H1 (cell line): ENCODE results near the gene TAS1R3. TPM values are rescaled to one million over a fixed set of nuclear protein-coding genes. Genes with fewer than 3 reads are reported as not detected.

Experiments used
- CTCF ChIA-PET: fragments of 300-600 bp; sonication (Branson Sonifier 250); formaldehyde crosslinking; loops from one replicate; lab custom pipeline; 2021; ENCODE audit not compliant: partially characterized antibody; lab: Charles Lee
- POLR2A ChIA-PET: fragments of 300-600 bp; sonication (Branson Sonifier 250); formaldehyde crosslinking; loops from one replicate; lab custom pipeline; 2021; ENCODE audit warnings: inconsistent platforms; ENCODE audit not compliant: partially characterized antibody; lab: Charles Lee
- DNase-seq, 2 experiments: peaks; one replicate each; pipeline versions ENCODE4 v3.0.0 to v3.0.0-alpha.2; 2010 to 2022; ENCODE audit warnings: low spot score in 2 of 2, low read depth in 1 of 2, mixed read lengths in 1 of 2
- FAIRE-seq: peaks from 2 replicates; lab custom pipeline; 2011; peaks lifted over from hg19 to GRCh38; lab: Jason Lieb, UNC
- H2AFZ ChIP-seq: 2 replicates; pipeline ENCODE4 v1.8.1; 2012; ENCODE audit warnings: low read length, inconsistent platforms
- H2AK5ac ChIP-seq: 2 replicates; pipeline ENCODE4 v1.6.1; 2013; ENCODE audit warnings: low read depth, low read length
- H2BK120ac ChIP-seq: replicated peaks from 2 replicates; pipeline ENCODE3; 2013; ENCODE audit warnings: low read depth, low read length, inconsistent platforms
- H2BK12ac ChIP-seq: 2 replicates; pipeline ENCODE4 v1.6.1; 2013; ENCODE audit warnings: low read depth, low read length
- H2BK15ac ChIP-seq: 2 replicates; pipeline ENCODE4 v1.6.1; 2013; ENCODE audit warnings: low read length
- H2BK20ac ChIP-seq: 2 replicates; pipeline ENCODE4 v1.6.1; 2013; ENCODE audit warnings: low read length
- H2BK5ac ChIP-seq: 2 replicates; pipeline ENCODE4 v1.6.1; 2013; ENCODE audit warnings: low read depth, low read length
- H3K14ac ChIP-seq: 2 replicates; pipeline ENCODE4 v1.6.1; 2013; ENCODE audit warnings: inconsistent platforms; ENCODE audit not compliant: insufficient read length
- H3K18ac ChIP-seq: 2 replicates; pipeline ENCODE4 v1.6.1; 2013; ENCODE audit warnings: low read length; ENCODE audit errors: extremely low read depth
- H3K23ac ChIP-seq: 2 replicates; pipeline ENCODE4 v1.6.1; 2013; ENCODE audit warnings: inconsistent platforms; ENCODE audit not compliant: insufficient read length
- H3K23me2 ChIP-seq: 2 replicates; pipeline ENCODE4 v1.6.1; 2013; ENCODE audit warnings: low read depth, low read length
- H3K27ac ChIP-seq: 2 replicates; pipeline ENCODE4 v1.6.1; 2011; ENCODE audit warnings: low read depth, low read length, inconsistent platforms
- H3K27me3 ChIP-seq, 4 experiments: replicated peaks in 1 of 4; 1 replicate in 1 of 4; 2 replicates in 3 of 4; pipeline versions ENCODE4 v1.6.1 to v1.8.1; 2011 to 2013; ENCODE audit warnings: low read length in 3 of 4, mild to moderate bottlenecking in 3 of 4, inconsistent platforms in 2 of 4, mixed read lengths in 2 of 4, moderate library complexity in 1 of 4; ENCODE audit not compliant: control insufficient read depth in 3 of 4, insufficient read depth in 3 of 4; ENCODE audit errors: extremely low read depth in 1 of 4
- H3K36me3 ChIP-seq, 4 experiments: 2 replicates each; pipeline versions ENCODE4 v1.6.1 to v1.8.1; 2011 to 2013; ENCODE audit warnings: mild to moderate bottlenecking in 4 of 4, low read length in 3 of 4, moderate library complexity in 2 of 4, control low read depth in 1 of 4, inconsistent platforms in 1 of 4; ENCODE audit not compliant: insufficient read depth in 4 of 4, control insufficient read depth in 2 of 4
- H3K4ac ChIP-seq: replicated peaks from 2 replicates; pipeline ENCODE3; 2013; ENCODE audit warnings: low read length, low read depth, mixed read lengths, inconsistent platforms; ENCODE audit not compliant: insufficient read length
- H3K4me1 ChIP-seq, 4 experiments: replicated peaks in 1 of 4; 1 replicate in 1 of 4; 2 replicates in 3 of 4; pipeline versions ENCODE4 v1.6.1 to v1.8.1; 2011 to 2013; ENCODE audit warnings: low read length in 3 of 4, inconsistent platforms in 2 of 4, mixed read lengths in 1 of 4; ENCODE audit not compliant: insufficient read depth in 4 of 4, control insufficient read depth in 3 of 4
- H3K4me2 ChIP-seq, 2 experiments: 2 replicates each; pipeline versions ENCODE4 v1.6.1 to v1.8.1; 2011 to 2013; ENCODE audit warnings: low read depth in 2 of 2, low read length in 2 of 2, control low read depth in 1 of 2, inconsistent platforms in 1 of 2, mild to moderate bottlenecking in 1 of 2; ENCODE audit not compliant: insufficient read depth in 1 of 2
- H3K4me3 ChIP-seq, 4 experiments: fragments of 200-600, 300-600 bp in 1 of 4; sonication (generic), shearing (Covaris generic), sonication (Bioruptor Twin) in 1 of 4; 2 replicates each; pipeline versions ENCODE4 v1.5.1 to v1.8.1; 2011 to 2016; ENCODE audit warnings: low read length in 4 of 4, low read depth in 3 of 4, control low read depth in 2 of 4, inconsistent platforms in 2 of 4, mild to moderate bottlenecking in 2 of 4, mixed read lengths in 1 of 4, moderate library complexity in 1 of 4; ENCODE audit not compliant: insufficient read depth in 2 of 4; ENCODE audit errors: extremely low read depth in 1 of 4
- H3K56ac ChIP-seq: replicated peaks from 2 replicates; pipeline ENCODE3; 2013; ENCODE audit warnings: low read depth, mild to moderate bottlenecking, mixed read lengths, low read length, inconsistent platforms; ENCODE audit not compliant: insufficient read length
- H3K79me1 ChIP-seq: 2 replicates; pipeline ENCODE4 v1.6.1; 2013; ENCODE audit warnings: low read depth, low read length, control low read depth
- H3K79me2 ChIP-seq, 2 experiments: 2 replicates each; pipeline versions ENCODE4 v1.6.1 to v1.8.1; 2012 to 2013; ENCODE audit warnings: low read length in 2 of 2, mild to moderate bottlenecking in 2 of 2, inconsistent platforms in 1 of 2; ENCODE audit not compliant: insufficient read depth in 2 of 2, control insufficient read depth in 1 of 2
- H3K9ac ChIP-seq, 4 experiments: replicated peaks in 1 of 4; 1 replicate in 1 of 4; 2 replicates in 3 of 4; pipeline versions ENCODE4 v1.6.1 to v1.8.1; 2011 to 2013; ENCODE audit warnings: low read depth in 3 of 4, low read length in 3 of 4, control low read depth in 2 of 4, mild to moderate bottlenecking in 2 of 4, moderate library complexity in 2 of 4, inconsistent platforms in 1 of 4; ENCODE audit errors: extremely low read depth in 1 of 4
- H3K9me3 ChIP-seq, 2 experiments: 2 replicates each; pipeline versions ENCODE4 v1.6.1 to v1.8.1; 2012 to 2013; ENCODE audit warnings: mild to moderate bottlenecking in 2 of 2, moderate library complexity in 2 of 2, control low read depth in 1 of 2, inconsistent platforms in 1 of 2, low read depth in 1 of 2, low read length in 1 of 2, mixed read lengths in 1 of 2; ENCODE audit not compliant: insufficient read depth in 2 of 2
- H4K20me1 ChIP-seq, 2 experiments: replicated peaks in 1 of 2; 2 replicates each; pipeline versions ENCODE3 to v1.8.1; 2011 to 2013; ENCODE audit warnings: inconsistent platforms in 2 of 2, low read length in 2 of 2, mild to moderate bottlenecking in 1 of 2; ENCODE audit not compliant: insufficient read depth in 2 of 2, control insufficient read depth in 1 of 2
- H4K5ac ChIP-seq: 2 replicates; pipeline ENCODE4 v1.6.1; 2013; ENCODE audit warnings: low read length, low read depth, mixed read lengths, inconsistent platforms; ENCODE audit not compliant: insufficient read length
- H4K8ac ChIP-seq: 2 replicates; pipeline ENCODE4 v1.8.0; 2013; ENCODE audit warnings: mild to moderate bottlenecking, moderate library complexity, low read length, inconsistent platforms; ENCODE audit not compliant: insufficient read depth; ENCODE audit errors: extremely low read depth
- H4K91ac ChIP-seq: replicated peaks from 2 replicates; pipeline ENCODE3; 2013; ENCODE audit warnings: low read length, mixed read lengths, inconsistent platforms; ENCODE audit not compliant: insufficient read length
- PHF8 ChIP-seq: fragments of 200-600 bp; sonication (generic); conservative IDR thresholded peaks from 2 replicates; pipeline ENCODE4 v1.7.1; 2012; ENCODE audit warnings: low read depth, mild to moderate bottlenecking, inconsistent platforms, low read length, moderate library complexity
- RAD21 ChIP-seq, 2 experiments: IDR thresholded peaks in 1 of 2; conservative IDR thresholded peaks in 1 of 2; 2 replicates each; pipeline ENCODE4 v1.6.1; 2011; ENCODE audit warnings: low read depth in 2 of 2, low read length in 2 of 2, improper control_type of control experiment in 1 of 2, inconsistent platforms in 1 of 2, mild to moderate bottlenecking in 1 of 2, moderate library complexity in 1 of 2
- SP1 ChIP-seq: IDR thresholded peaks from 2 replicates; pipeline ENCODE4 v1.6.1; 2011; ENCODE audit warnings: low read depth, low read length
- TCF12 ChIP-seq: IDR thresholded peaks from 2 replicates; pipeline ENCODE4 v1.6.1; 2011; ENCODE audit warnings: low read depth, mild to moderate bottlenecking, low read length
- WGBS, 2 experiments: shearing (Covaris generic) in 1 of 2; methylation state at CpG; one replicate each; pipeline versions ENCODE4 v1.1.6 to v1.1.7; 2013 to 2015; ENCODE audit warnings: low lambda C conversion rate in 2 of 2, mixed read lengths in 2 of 2, inconsistent platforms in 1 of 2, low coverage in 1 of 2, missing lambda C conversion rate in 1 of 2; ENCODE audit not compliant: insufficient replicate concordance in 2 of 2, insufficient coverage in 1 of 2, insufficient read length in 1 of 2; ENCODE audit errors: extremely low coverage in 1 of 2, missing lambda C conversion rate in 1 of 2; 5-methylcytosine and 5-hydroxymethylcytosine counted together
- polyA plus RNA-seq, 7 experiments: library from polyadenylated mRNA; depleted of rRNA in 3 of 7; stranded (reverse) in 5 of 7; unstranded in 2 of 7; fragments of >200 nt in 5 of 7; fragments of 200-250 nt in 2 of 7; gene quantifications; 1 replicate in 5 of 7; 2 replicates in 1 of 7; 4 replicates in 1 of 7; pipeline versions ENCODE4 v1.2.1 to v1.2.3, GENCODE V29; 2011 to 2013; ENCODE audit warnings: missing spikeins in 2 of 7, mixed read lengths in 2 of 7
- total RNA-seq: library from RNA; stranded (reverse); fragmentation: NEBNext Ultra II Directional; extraction: Animal tissue kit (Norgen Biotek cat#: 25700); gene quantifications from 2 replicates; pipeline ENCODE4 v1.2.1, GENCODE V29; 2021

TAS1R3 gene
- total and polyA plus RNA-seq, 2 of the 8 experiments (the other 6 are each of a cell fraction or from before 2014, with no cell fraction given), result 0.03 to 0.19 TPM

GRCh38 chr1:1376551-1377226 lies 45.6 kb downstream of the TAS1R3 start:
- peaks cover 0 to 9% (median 7%) of the 10 kb centered on the region in 4 experiments; a peak in 5 of 7 replicates for H3K4me1 ChIP-seq
- H2BK5ac ChIP-seq, result no peak overlapping the region
- H4K20me1 ChIP-seq, result peaks cover 0 to 9% of the 10 kb centered on the region in 2 experiments
- no peak overlapping the region; a peak in 1 of 8 replicates for H3K4me3 ChIP-seq
- H4K8ac ChIP-seq, result no peak overlapping the region; the same call in 1 of the 2 replicates
- peak overlapping the region in 1 of 2 experiments; percentile 59; a peak in 1 of 4 replicates for H3K4me2 ChIP-seq
- no peak overlapping the region for H2AFZ ChIP-seq
- no peak overlapping the region for H3K4ac ChIP-seq
- no peak overlapping the region for H2BK12ac ChIP-seq
- H3K79me1 ChIP-seq, result peaks cover 4% of the 10 kb centered on the region; the same call in 1 of the 2 replicates
- WGBS, 2 experiments, result 92% methylated on average over 10 of the region's 10 CpGs; no CpG with 5 or more reads in 1 of the 2 experiments
- no peak overlapping the region for H3K56ac ChIP-seq
- H2AK5ac ChIP-seq, result no peak overlapping the region
- H3K14ac ChIP-seq, result no peak overlapping the region
- H3K27me3 ChIP-seq, result no peaks in the 10 kb centered on the region
- no peak overlapping the region for H3K18ac ChIP-seq
- peaks cover 0 to 4% (median 0%) of the 10 kb centered on the region in 4 experiments; a peak in 1 of 8 replicates for H3K36me3 ChIP-seq
- ChIA-PET CTCF (interaction anchor here (0.7 to 4.6 kb wide), 6 partner anchors 21 to 128 kb away, joined by 3 to 17 read pairs (median 3); no protein-coding TSS in a partner anchor), POLR2A (interaction anchor here (1.5 to 33.4 kb wide), 4 partner anchors 18 to 34 kb away, joined by 3 to 719 read pairs (median 48); partner anchors contain the start of genes CCNL2, MRPL20 and MXRA8)
- H3K9ac ChIP-seq, result no peak overlapping the region
- no peak overlapping the region for H3K27ac ChIP-seq
- H3K23ac ChIP-seq, result no peak overlapping the region
- no peaks in the 10 kb centered on the region for H3K9me3 ChIP-seq
- no peak for DNase-seq
- H2BK120ac ChIP-seq, result no peak overlapping the region
- no peak for FAIRE-seq
- H4K5ac ChIP-seq, result no peak overlapping the region
- no peak overlapping the region for H2BK20ac ChIP-seq
- peaks cover 5 to 17% of the 10 kb centered on the region in 2 experiments; a peak in 3 of 4 replicates for H3K79me2 ChIP-seq
- peaks cover 7% of the 10 kb centered on the region; the same call in 1 of the 2 replicates for H3K23me2 ChIP-seq
- no peak overlapping the region for H4K91ac ChIP-seq
- H2BK15ac ChIP-seq, result no peak overlapping the region
- TF ChIP-seq TCF12, result no peak
- TF ChIP-seq SP1, result no peak
- no peak for TF ChIP-seq PHF8
- no peak for TF ChIP-seq RAD21 (IDR thresholded peaks at IDR 0.05 in 1 of 2, conservative IDR thresholded peaks at IDR 0.05 in 1 of 2; ENCODE audit: low read depth in 2 of 2, low read length in 2 of 2)
